AG08396 (cell line): ENCODE results near the gene RNF145.
"Not testable (repeated sequence)": the region's sequence is repeated elsewhere in the genome, so short reads cannot be mapped to it uniquely, and the experiment has no call there.

Source experiments
- DNase-seq: peaks from one replicate; pipeline ENCODE4 v3.0.0; 2012; ENCODE audit warnings: low spot score, mixed read lengths

Gene RNF145

GRCh38 chr5:159189310-159189709, 20.0 kb downstream of the RNF145 start:
- no peak for DNase-seq

- no peak for DNase-seq
Measured at GRCh38 chr5:159187719-159188118, 21.6 kb downstream of the RNF145 start.

- DNase-seq, result no peak
Measured at GRCh38 chr5:159186319-159186718, 23.0 kb downstream of the RNF145 start.

GRCh38 chr5:159185773-159186172, 23.6 kb downstream of the RNF145 start:
- DNase-seq, result no peak

GRCh38 chr5:159184858-159185381, 24.4 kb downstream of the RNF145 start:
- DNase-seq, result peak; percentile 45

- no peak for DNase-seq
Measured at GRCh38 chr5:159184236-159184635, 25.1 kb downstream of the RNF145 start.

GRCh38 chr5:159183247-159183646, 26.1 kb downstream of the RNF145 start:
- no peak for DNase-seq

GRCh38 chr5:159182691-159183090, 26.7 kb downstream of the RNF145 start:
- DNase-seq, result no peak

GRCh38 chr5:159181651-159182050, 27.7 kb downstream of the RNF145 start:
- DNase-seq, result no peak

GRCh38 chr5:159181152-159181551, 28.2 kb downstream of the RNF145 start:
- no peak for DNase-seq

- DNase-seq, result no peak
Measured at GRCh38 chr5:159179529-159180305, 29.6 kb downstream of the RNF145 start.

GRCh38 chr5:159178978-159179377, 30.4 kb downstream of the RNF145 start:
- peak; percentile 43 for DNase-seq

- no peak for DNase-seq
Measured at GRCh38 chr5:159175547-159175946, 33.8 kb downstream of the RNF145 start.

GRCh38 chr5:159174511-159175168, 34.7 kb downstream of the RNF145 start:
- DNase-seq, result peak; percentile 19

- no peak for DNase-seq
Measured at GRCh38 chr5:159171274-159171673, 38.1 kb downstream of the RNF145 start.

- DNase-seq, result no peak
Measured at GRCh38 chr5:159170021-159170420, 39.3 kb downstream of the RNF145 start.

GRCh38 chr5:159166416-159166815, 42.9 kb downstream of the RNF145 start:
- no peak for DNase-seq

GRCh38 chr5:159163701-159164046, 45.7 kb downstream of the RNF145 start:
- no peak for DNase-seq

GRCh38 chr5:159163027-159163700, 46.2 kb downstream of the RNF145 start:
- DNase-seq, result no peak

- no peak for DNase-seq
Measured at GRCh38 chr5:159161361-159162214, 47.8 kb downstream of the RNF145 start.

GRCh38 chr5:159158553-159159091, 50.7 kb downstream of the RNF145 start:
- not testable (repeated sequence) for DNase-seq

GRCh38 chr5:159157552-159157951, 51.8 kb downstream of the RNF145 start:
- DNase-seq, result no peak
